GM12878 (cell line): Measurements from ENCODE around the gene NDUFA12.

Experiments used
- NFYA ChIP-seq: IDR thresholded peaks from 2 replicates; pipeline ENCODE4 v1.6.1; 2011; ENCODE audit warnings: low read depth, mild to moderate bottlenecking, low read length, improper control_type of control experiment, borderline replicate concordance
- POLR2A ChIP-seq: IDR thresholded peaks from 2 replicates; pipeline ENCODE4 v1.6.1; 2011; ENCODE audit warnings: low read depth, mild to moderate bottlenecking, low read length
- SMC3 ChIP-seq: IDR thresholded peaks from 2 replicates; pipeline ENCODE4 v1.6.1; 2011; ENCODE audit warnings: low read length, improper control_type of control experiment, borderline replicate concordance
- TF ChIP-seq, protein P1 (sequence below): IDR thresholded peaks from 2 replicates; pipeline ENCODE4 v1.6.1; 2011; ENCODE audit warnings: mild to moderate bottlenecking, low read depth, low read length, moderate library complexity; ENCODE audit not compliant: insufficient replicate concordance
- TF ChIP-seq, protein P2 (sequence below), 3 experiments: IDR thresholded peaks in 2 of 3; conservative IDR thresholded peaks in 1 of 3; 2 replicates each; pipeline ENCODE4 v1.5.1; 2011; ENCODE audit warnings: low read depth in 3 of 3, low read length in 3 of 3, mild to moderate bottlenecking in 3 of 3, control low read depth in 2 of 3, moderate library complexity in 2 of 3, inconsistent platforms in 1 of 3, mixed read lengths in 1 of 3; ENCODE audit not compliant: control insufficient read depth in 2 of 3, insufficient read depth in 1 of 3; ENCODE audit errors: extremely low read depth in 1 of 3
- TF ChIP-seq, protein P3 (sequence below): IDR thresholded peaks from 2 replicates; pipeline ENCODE4 v1.6.1; 2012; ENCODE audit warnings: low read depth, low read length, improper control_type of control experiment

DNA sequence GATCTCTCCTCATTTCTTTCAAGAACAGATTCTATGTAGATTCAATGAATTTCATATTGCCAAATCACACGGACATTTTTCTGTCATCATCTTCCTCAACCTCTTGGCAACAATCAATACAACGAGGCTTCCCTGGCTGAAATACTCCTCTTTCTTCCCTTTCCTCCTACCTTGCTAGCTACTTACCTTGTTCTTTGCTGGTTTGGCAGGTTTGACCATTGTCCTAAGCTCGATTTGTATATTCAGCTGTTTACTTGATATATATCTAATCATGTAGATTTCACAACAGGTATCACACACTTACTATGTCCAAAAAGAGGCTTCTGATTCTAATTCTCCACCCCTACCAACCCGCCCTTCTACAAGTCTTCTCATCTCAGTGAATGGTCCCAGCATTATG is 23.6 kb downstream of the NDUFA12 start:
- TF ChIP-seq, protein P1, sequence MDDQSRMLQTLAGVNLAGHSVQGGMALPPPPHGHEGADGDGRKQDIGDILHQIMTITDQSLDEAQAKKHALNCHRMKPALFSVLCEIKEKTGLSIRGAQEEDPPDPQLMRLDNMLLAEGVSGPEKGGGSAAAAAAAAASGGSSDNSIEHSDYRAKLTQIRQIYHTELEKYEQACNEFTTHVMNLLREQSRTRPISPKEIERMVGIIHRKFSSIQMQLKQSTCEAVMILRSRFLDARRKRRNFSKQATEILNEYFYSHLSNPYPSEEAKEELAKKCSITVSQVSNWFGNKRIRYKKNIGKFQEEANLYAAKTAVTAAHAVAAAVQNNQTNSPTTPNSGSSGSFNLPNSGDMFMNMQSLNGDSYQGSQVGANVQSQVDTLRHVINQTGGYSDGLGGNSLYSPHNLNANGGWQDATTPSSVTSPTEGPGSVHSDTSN = no peak
- TF ChIP-seq SMC3 = no peak
- TF ChIP-seq, protein P2, sequence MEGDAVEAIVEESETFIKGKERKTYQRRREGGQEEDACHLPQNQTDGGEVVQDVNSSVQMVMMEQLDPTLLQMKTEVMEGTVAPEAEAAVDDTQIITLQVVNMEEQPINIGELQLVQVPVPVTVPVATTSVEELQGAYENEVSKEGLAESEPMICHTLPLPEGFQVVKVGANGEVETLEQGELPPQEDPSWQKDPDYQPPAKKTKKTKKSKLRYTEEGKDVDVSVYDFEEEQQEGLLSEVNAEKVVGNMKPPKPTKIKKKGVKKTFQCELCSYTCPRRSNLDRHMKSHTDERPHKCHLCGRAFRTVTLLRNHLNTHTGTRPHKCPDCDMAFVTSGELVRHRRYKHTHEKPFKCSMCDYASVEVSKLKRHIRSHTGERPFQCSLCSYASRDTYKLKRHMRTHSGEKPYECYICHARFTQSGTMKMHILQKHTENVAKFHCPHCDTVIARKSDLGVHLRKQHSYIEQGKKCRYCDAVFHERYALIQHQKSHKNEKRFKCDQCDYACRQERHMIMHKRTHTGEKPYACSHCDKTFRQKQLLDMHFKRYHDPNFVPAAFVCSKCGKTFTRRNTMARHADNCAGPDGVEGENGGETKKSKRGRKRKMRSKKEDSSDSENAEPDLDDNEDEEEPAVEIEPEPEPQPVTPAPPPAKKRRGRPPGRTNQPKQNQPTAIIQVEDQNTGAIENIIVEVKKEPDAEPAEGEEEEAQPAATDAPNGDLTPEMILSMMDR (IDR thresholded peaks at IDR 0.05 in 2 of 3, conservative IDR thresholded peaks at IDR 0.05 in 1 of 3; ENCODE audit: control insufficient read depth in 2 of 3, extremely low read depth in 1 of 3, insufficient read depth in 1 of 3, low read depth in 3 of 3, low read length in 3 of 3) = no peak
- TF ChIP-seq, protein P3, sequence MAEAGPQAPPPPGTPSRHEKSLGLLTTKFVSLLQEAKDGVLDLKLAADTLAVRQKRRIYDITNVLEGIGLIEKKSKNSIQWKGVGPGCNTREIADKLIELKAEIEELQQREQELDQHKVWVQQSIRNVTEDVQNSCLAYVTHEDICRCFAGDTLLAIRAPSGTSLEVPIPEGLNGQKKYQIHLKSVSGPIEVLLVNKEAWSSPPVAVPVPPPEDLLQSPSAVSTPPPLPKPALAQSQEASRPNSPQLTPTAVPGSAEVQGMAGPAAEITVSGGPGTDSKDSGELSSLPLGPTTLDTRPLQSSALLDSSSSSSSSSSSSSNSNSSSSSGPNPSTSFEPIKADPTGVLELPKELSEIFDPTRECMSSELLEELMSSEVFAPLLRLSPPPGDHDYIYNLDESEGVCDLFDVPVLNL = no peak
- TF ChIP-seq POLR2A = no peak
- TF ChIP-seq NFYA = no peak
